HepG2 (cell line): ENCODE results near the gene GAS2L1. TPM values are rescaled to one million over a fixed set of nuclear protein-coding genes. Genes with fewer than 3 reads are reported as not detected.

Source experiments
- ATAC-seq: fragments of 200-7000 bp; cut with Tn5 transposase; 3 replicates; pipeline ENCODE4 v1.9.1; 2020; ENCODE audit warnings: mild to moderate bottlenecking, moderate library complexity
- BruUV-seq: library from RNA; stranded (reverse); fragments of 400-500 nt; replicated peaks from 2 replicates; lab custom pipeline; 2021; lab: Mats Ljungman, UMichigan
- CTCF ChIA-PET: fragments of 300-600 bp; formaldehyde crosslinking; extraction: SDS; loops from one replicate; lab custom pipeline; 2021; ENCODE audit warnings: low total read pairs, inconsistent platforms, low intra/inter-chr PET ratio; lab: Yijun Ruan, JAX
- POLR2A ChIA-PET: fragments of 350-600 bp; sonication (Branson Sonifier 250); formaldehyde crosslinking; loops from one replicate; lab custom pipeline; 2020; ENCODE audit warnings: antibody characterized with exemption, inconsistent platforms; lab: Yijun Ruan, JAX
- DNase-seq: peaks from one replicate; pipeline ENCODE4 v3.0.0-alpha.2; 2015; ENCODE audit warnings: low spot score
- FAIRE-seq: peaks from 3 replicates; lab custom pipeline; 2011; peaks lifted over from hg19 to GRCh38; lab: Jason Lieb, UNC
- H2AFZ ChIP-seq: one replicate; pipeline ENCODE4 v1.6.1; 2011; ENCODE audit warnings: low read length, inconsistent platforms
- H3K27ac ChIP-seq: fragments of 300-600 bp; 3 replicates; pipeline ENCODE4 v1.8.0; 2011; ENCODE audit warnings: mixed run types, mild to moderate bottlenecking, mixed read lengths, low read length, inconsistent platforms; ENCODE audit not compliant: insufficient read depth; ENCODE audit errors: extremely low read length
- H3K27me3 ChIP-seq, 2 experiments: fragments of 200-600 bp in 1 of 2; 2 replicates in 1 of 2; 3 replicates in 1 of 2; pipeline versions ENCODE4 v1.6.0 to v1.8.0; 2011; ENCODE audit warnings: low read length in 2 of 2, mild to moderate bottlenecking in 2 of 2, moderate library complexity in 2 of 2, inconsistent platforms in 1 of 2; ENCODE audit not compliant: insufficient read depth in 2 of 2, control insufficient read depth in 1 of 2
- H3K36me3 ChIP-seq, 2 experiments: fragments of 200-600 bp in 1 of 2; replicated peaks in 1 of 2; 2 replicates in 1 of 2; 3 replicates in 1 of 2; pipeline versions ENCODE4 v1.5.1 to v1.8.0; 2011; ENCODE audit warnings: low read length in 2 of 2, inconsistent platforms in 1 of 2; ENCODE audit not compliant: insufficient read depth in 2 of 2, control insufficient read depth in 1 of 2
- H3K4me1 ChIP-seq: 2 replicates; pipeline ENCODE4 v1.5.1; 2012; ENCODE audit warnings: low read length, inconsistent platforms; ENCODE audit not compliant: insufficient read depth
- H3K4me2 ChIP-seq: 2 replicates; pipeline ENCODE4 v1.6.0; 2011; ENCODE audit warnings: low read depth, low read length, inconsistent platforms
- H3K4me3 ChIP-seq, 3 experiments: fragments of 200-600 bp in 1 of 3; sonication (generic), shearing (Covaris generic) in 1 of 3; replicated peaks in 1 of 3; 2 replicates each; pipeline ENCODE4 v1.5.1; 2011 to 2016; ENCODE audit warnings: low read length in 3 of 3, inconsistent platforms in 2 of 3, low read depth in 2 of 3, mild to moderate bottlenecking in 2 of 3, control low read depth in 1 of 3, mixed read lengths in 1 of 3; ENCODE audit not compliant: insufficient read depth in 1 of 3
- H3K79me2 ChIP-seq: one replicate; pipeline ENCODE4 v1.6.1; 2011; ENCODE audit warnings: low read length, inconsistent platforms; ENCODE audit not compliant: insufficient read depth
- H3K9ac ChIP-seq: 2 replicates; pipeline ENCODE4 v1.6.0; 2011; ENCODE audit warnings: mild to moderate bottlenecking, low read depth, low read length, inconsistent platforms; ENCODE audit not compliant: insufficient read depth
- H3K9me3 ChIP-seq: 2 replicates; pipeline ENCODE4 v1.5.1; 2012; ENCODE audit warnings: mild to moderate bottlenecking, low read length
- H4K20me1 ChIP-seq: 2 replicates; pipeline ENCODE4 v1.6.0; 2011; ENCODE audit warnings: inconsistent platforms, mild to moderate bottlenecking, low read length, moderate library complexity; ENCODE audit not compliant: insufficient read depth
- ATF3 ChIP-seq: sonication (generic); formaldehyde crosslinking; IDR thresholded peaks from 2 replicates; pipeline ENCODE4 v1.4.0; 2020; ENCODE audit warnings: missing genetic modification reagents
- CHCHD3 ChIP-seq: sonication (generic); formaldehyde crosslinking; IDR thresholded peaks from 2 replicates; pipeline ENCODE4 v1.8.0; 2022; ENCODE audit warnings: mild to moderate bottlenecking, missing genetic modification reagents, moderate library complexity
- HNRNPL ChIP-seq: fragments of 200-400 bp; formaldehyde crosslinking; IDR thresholded peaks from 2 replicates; pipeline ENCODE4 v1.6.1; 2017; ENCODE audit warnings: mild to moderate bottlenecking, low read depth, low read length
- HOXA7 ChIP-seq: sonication (generic); formaldehyde crosslinking; IDR thresholded peaks from 2 replicates; pipeline ENCODE4 v1.8.1; 2022; ENCODE audit warnings: mild to moderate bottlenecking, missing genetic modification reagents, moderate library complexity
- RARA ChIP-seq: IDR thresholded peaks from 2 replicates; pipeline ENCODE4 v1.6.1; 2016; ENCODE audit warnings: missing genetic modification reagents, missing compliant biosample characterization
- SIN3A ChIP-seq: IDR thresholded peaks from 2 replicates; pipeline ENCODE4 v1.6.1; 2011; ENCODE audit warnings: low read depth, mild to moderate bottlenecking, control low read depth, low read length, borderline replicate concordance
- ZBTB38 ChIP-seq: sonication (generic); formaldehyde crosslinking; IDR thresholded peaks from 2 replicates; pipeline ENCODE4 v1.5.1; 2020; ENCODE audit warnings: mild to moderate bottlenecking, missing genetic modification reagents
- ZNF326 ChIP-seq: sonication (generic); formaldehyde crosslinking; IDR thresholded peaks from 2 replicates; pipeline ENCODE4 v1.4.0; 2020; ENCODE audit warnings: missing genetic modification reagents, borderline replicate concordance
- whole genome bisulfite sequencing: methylation state at CpG from one replicate; pipeline ENCODE4 v1.1.6; 2017; ENCODE audit warnings: low lambda C conversion rate; 5-methylcytosine and 5-hydroxymethylcytosine counted together
- in situ Hi-C: cut with HindIII; loops from 2 replicates; pipeline ENCODE4 v1.10.0; 2017; ENCODE audit warnings: low pct_unique_long_range_greater_than_20kb; ENCODE audit not compliant: extremely low pct_ligation_motif_present
- intact Hi-C: fragments of 100-400 bp; cut with micrococcal nuclease; formaldehyde crosslinking; loops from one replicate; pipeline ENCODE4 v1.10.0; 2022; ENCODE audit not compliant: unreplicated experiment
- polyA plus RNA-seq, 8 experiments: library from polyadenylated mRNA; depleted of rRNA in 3 of 8; stranded (reverse) in 7 of 8; unstranded in 1 of 8; fragments of >200 nt; fragmentation: Illumina TruSeq in 4 of 8; extraction: Trizol in 4 of 8; gene quantifications; 2 replicates each; pipeline versions ENCODE4 v1.2.1 to v1.2.3, GENCODE V29; 2011 to 2016; ENCODE audit warnings: low read depth in 4 of 8, missing spikeins in 1 of 8, mixed read lengths in 1 of 8; ENCODE audit not compliant: insufficient read depth in 1 of 8
- total RNA-seq, 5 experiments: library from RNA; depleted of rRNA; stranded (reverse); fragments of >200 nt; fragmentation: Illumina TruSeq; extraction: Trizol; gene quantifications; 2 replicates each; pipeline ENCODE4 v1.2.3, GENCODE V29; 2016; ENCODE audit warnings: low read depth in 1 of 5
- TF ChIP-seq, protein P1 (sequence below): sonication (generic); formaldehyde crosslinking; IDR thresholded peaks from 2 replicates; pipeline ENCODE4 v1.4.0; 2020; ENCODE audit warnings: mild to moderate bottlenecking, missing genetic modification reagents

The GAS2L1 gene
- total and polyA plus RNA-seq, 2 of the 13 experiments (the other 11 are each of a cell fraction or from before 2014, with no cell fraction given): 1.8 to 3.3 TPM

- no peak overlapping the region for H3K27ac ChIP-seq
- DNase-seq (no peak), FAIRE-seq (no peak)
- no peaks in the 10 kb centered on the region for H3K9me3 ChIP-seq
- in situ Hi-C loops: loop anchor here (5.0 kb wide), 1 partner anchor 49 kb away; no protein-coding TSS in a partner anchor
- no peaks in the 10 kb centered on the region for H3K36me3 ChIP-seq
- no TSS peak for BruUV-seq
- H2AFZ ChIP-seq: no peak overlapping the region
- POLR2A ChIA-PET: no interaction called here
- WGBS: 91% methylated on average over 11 of the region's 50 CpGs
- TF ChIP-seq ZBTB38 (CRISPR knock-in tag) (peak; percentile 78), HNRNPL (peak; percentile 90), HOXA7 (no peak)
- TF ChIP-seq, all 625 proteins: peak for 2
- Histone ChIP-seq H3K4me1 (peaks cover 62% of the 10 kb centered on the region), H3K79me2 (no peaks in the 10 kb centered on the region), H3K27me3 (peaks cover 0 to 3% of the 10 kb centered on the region in 2 experiments; a peak in 1 of 5 replicates), H3K9ac (no peak overlapping the region), H3K4me2 (no peak overlapping the region), H3K4me3 (no peak overlapping the region), H4K20me1 (no peaks in the 10 kb centered on the region)
- intact Hi-C loops: no loop called here
- no peak for ATAC-seq
- CTCF ChIA-PET: no interaction called here
Measured at GRCh38 chr22:29308148-29308790, 1.8 kb downstream of the GAS2L1 start.

GRCh38 chr22:29308791-29309262 lies 2.4 kb downstream of the GAS2L1 start:
- ATAC-seq (no peak), DNase-seq (no peak), FAIRE-seq (no peak)
- Histone ChIP-seq H3K27me3 (peaks cover 2 to 9% of the 10 kb centered on the region in 2 experiments; a peak in 3 of 5 replicates), H3K79me2 (no peaks in the 10 kb centered on the region), H3K36me3 (no peaks in the 10 kb centered on the region), H2AFZ (no peak overlapping the region), H3K27ac (no peak overlapping the region), H3K9me3 (no peaks in the 10 kb centered on the region), H3K9ac (no peak overlapping the region), H3K4me2 (no peak overlapping the region; the same call in 1 of the 2 replicates), H3K4me1 (peaks cover 62% of the 10 kb centered on the region), H3K4me3 (peak overlapping the region in 1 of 3 experiments; percentile 18; a peak in 1 of 6 replicates), H4K20me1 (no peaks in the 10 kb centered on the region)
- 68% methylated on average over 11 of the region's 13 CpGs for WGBS
- intact Hi-C loops: no loop called here
- in situ Hi-C loops: loop anchor here (5.0 kb wide), 1 partner anchor 48 kb away; no protein-coding TSS in a partner anchor
- TF ChIP-seq SIN3A: no peak
- no peak for TF ChIP-seq ATF3 (CRISPR knock-in tag)
- TF ChIP-seq, protein P1, sequence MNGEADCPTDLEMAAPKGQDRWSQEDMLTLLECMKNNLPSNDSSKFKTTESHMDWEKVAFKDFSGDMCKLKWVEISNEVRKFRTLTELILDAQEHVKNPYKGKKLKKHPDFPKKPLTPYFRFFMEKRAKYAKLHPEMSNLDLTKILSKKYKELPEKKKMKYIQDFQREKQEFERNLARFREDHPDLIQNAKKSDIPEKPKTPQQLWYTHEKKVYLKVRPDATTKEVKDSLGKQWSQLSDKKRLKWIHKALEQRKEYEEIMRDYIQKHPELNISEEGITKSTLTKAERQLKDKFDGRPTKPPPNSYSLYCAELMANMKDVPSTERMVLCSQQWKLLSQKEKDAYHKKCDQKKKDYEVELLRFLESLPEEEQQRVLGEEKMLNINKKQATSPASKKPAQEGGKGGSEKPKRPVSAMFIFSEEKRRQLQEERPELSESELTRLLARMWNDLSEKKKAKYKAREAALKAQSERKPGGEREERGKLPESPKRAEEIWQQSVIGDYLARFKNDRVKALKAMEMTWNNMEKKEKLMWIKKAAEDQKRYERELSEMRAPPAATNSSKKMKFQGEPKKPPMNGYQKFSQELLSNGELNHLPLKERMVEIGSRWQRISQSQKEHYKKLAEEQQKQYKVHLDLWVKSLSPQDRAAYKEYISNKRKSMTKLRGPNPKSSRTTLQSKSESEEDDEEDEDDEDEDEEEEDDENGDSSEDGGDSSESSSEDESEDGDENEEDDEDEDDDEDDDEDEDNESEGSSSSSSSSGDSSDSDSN: no peak
- TF ChIP-seq ZNF326 (CRISPR knock-in tag): no peak
- no peak for TF ChIP-seq CHCHD3 (CRISPR knock-in tag)
- TF ChIP-seq RARA: no peak
- BruUV-seq: no TSS peak
- POLR2A ChIA-PET: no interaction called here
- CTCF ChIA-PET: no interaction called here
